NCI-H2196 treated with DMSO at 0.1 percent for 48 hours (cell line): ENCODE measurements around the gene MTHFD2L.
A peak's percentile ranks its signal among the peaks of the same experiment; 100 is the strongest.
"Not testable (repeated sequence)": the region's sequence is repeated elsewhere in the genome, so short reads cannot be mapped to it uniquely, and the experiment has no call there.

Experiments
- DNase-seq: peaks from one replicate; lab custom pipeline; 2025; ENCODE audit not compliant: unreplicated experiment; lab: John Stamatoyannopoulos, UW

Gene MTHFD2L

GRCh38 chr4:74132188-74132587, 25.7 kb upstream of the MTHFD2L start:
- DNase-seq = not testable (repeated sequence)

- no peak for DNase-seq
Observed at GRCh38 chr4:74132944-74133343, 25.0 kb upstream of the MTHFD2L start.

GRCh38 chr4:74133786-74134499, 24.0 kb upstream of the MTHFD2L start:
- peak; percentile 17 for DNase-seq

GRCh38 chr4:74134500-74134852, 23.4 kb upstream of the MTHFD2L start:
- DNase-seq = no peak

- DNase-seq = no peak
Observed at GRCh38 chr4:74146581-74147129, 11.3 kb upstream of the MTHFD2L start.

- DNase-seq = no peak
Observed at GRCh38 chr4:74148205-74148604, 9.7 kb upstream of the MTHFD2L start.

GRCh38 chr4:74152836-74153235, 5.1 kb upstream of the MTHFD2L start:
- no peak for DNase-seq

- DNase-seq = no peak
Observed at GRCh38 chr4:74156521-74156920, 1.4 kb upstream of the MTHFD2L start.

- no peak for DNase-seq
Observed at GRCh38 chr4:74157154-74157553, 764 bp upstream of the MTHFD2L start.

- DNase-seq = no peak
Observed at GRCh38 chr4:74158466-74159142, 686 bp downstream of the MTHFD2L start.

- DNase-seq = no peak
Observed at GRCh38 chr4:74159143-74159709, 1.3 kb downstream of the MTHFD2L start.

GRCh38 chr4:74161666-74162450, 3.9 kb downstream of the MTHFD2L start:
- no peak for DNase-seq

GRCh38 chr4:74166135-74166534, 8.2 kb downstream of the MTHFD2L start:
- no peak for DNase-seq

GRCh38 chr4:74166818-74167217, 8.9 kb downstream of the MTHFD2L start:
- DNase-seq = no peak

GRCh38 chr4:74167585-74167984, 9.7 kb downstream of the MTHFD2L start:
- no peak for DNase-seq

- DNase-seq = no peak
Observed at GRCh38 chr4:74168841-74169240, 10.9 kb downstream of the MTHFD2L start.

- DNase-seq = no peak
Observed at GRCh38 chr4:74173321-74173720, 15.4 kb downstream of the MTHFD2L start.

- no peak for DNase-seq
Observed at GRCh38 chr4:74174421-74174820, 16.5 kb downstream of the MTHFD2L start.

GRCh38 chr4:74174941-74175340, 17.0 kb downstream of the MTHFD2L start:
- DNase-seq = no peak

GRCh38 chr4:74175379-74175778, 17.5 kb downstream of the MTHFD2L start:
- DNase-seq = no peak

- DNase-seq = no peak
Observed at GRCh38 chr4:74178798-74179197, 20.9 kb downstream of the MTHFD2L start.
